Astrocyte (in vitro differentiated cells and primary cell): ENCODE results near the gene NKIRAS1.

Experiments
- CTCF ChIP-seq: IDR thresholded peaks from 2 replicates; pipeline ENCODE4 v1.5.1; 2011; ENCODE audit warnings: low read depth, mild to moderate bottlenecking, inconsistent platforms, low read length, moderate library complexity; ENCODE audit not compliant: insufficient read depth
- EZH2 ChIP-seq: IDR thresholded peaks from 2 replicates; pipeline ENCODE4 v1.6.1; 2012; ENCODE audit warnings: mild to moderate bottlenecking, low read length, inconsistent platforms; ENCODE audit not compliant: insufficient read depth

GRCh38 chr3:23884481-23884880, 32.3 kb downstream of the NKIRAS1 start:
- TF ChIP-seq CTCF (peak; percentile 8), EZH2 (no peak)
